GM12878 (cell line): Measurements from ENCODE around the gene NUP210. TPM values are rescaled to one million over a fixed set of nuclear protein-coding genes. Genes with fewer than 3 reads are reported as not detected.

Experiments
- ATAC-seq: fragments of 200-7000 bp; cut with Tn5 transposase; 3 replicates; pipeline ENCODE4 v1.9.1; 2020; ENCODE audit warnings: mild to moderate bottlenecking, moderate library complexity
- BruUV-seq: library from RNA; stranded (reverse); fragments of 400-500 nt; replicated peaks from 2 replicates; lab custom pipeline; 2021; lab: Mats Ljungman, UMichigan
- CTCF ChIA-PET: fragments of 300-600 bp; sonication (Branson Sonifier 250); formaldehyde crosslinking; extraction: SDS; loops from one replicate; lab custom pipeline; 2021; ENCODE audit warnings: inconsistent platforms; lab: Yijun Ruan, JAX
- POLR2A ChIA-PET: fragments of 350-600 bp; formaldehyde crosslinking; extraction: SDS; loops from one replicate; lab custom pipeline; 2021; ENCODE audit warnings: inconsistent platforms; lab: Charles Lee
- RAD21 ChIA-PET: fragments of 300-600 bp; sonication (Branson Sonifier 250); formaldehyde crosslinking; loops from one replicate; lab custom pipeline; 2023; ENCODE audit warnings: antibody characterized with exemption; ENCODE audit not compliant: unreplicated experiment; lab: Charles Lee
- SMC1A ChIA-PET: fragments of 300-600 bp; sonication (Branson Sonifier 250); formaldehyde crosslinking; loops from one replicate; lab custom pipeline; 2023; ENCODE audit not compliant: unreplicated experiment, uncharacterized antibody; lab: Charles Lee
- DNase-seq: peaks from one replicate; pipeline ENCODE4 v3.0.0-alpha.2; 2011; ENCODE audit warnings: low read depth, low spot score
- FAIRE-seq: peaks from 3 replicates; lab custom pipeline; 2011; peaks lifted over from hg19 to GRCh38; lab: Jason Lieb, UNC
- H2AFZ ChIP-seq: 2 replicates; pipeline ENCODE4 v1.6.0; 2011; ENCODE audit warnings: low read depth, low read length, control low read depth; ENCODE audit not compliant: control insufficient read depth
- H3K27ac ChIP-seq: 2 replicates; pipeline ENCODE4 v1.5.1; 2011; ENCODE audit warnings: control low read depth; ENCODE audit not compliant: control insufficient read depth, insufficient read depth
- H3K27me3 ChIP-seq, 2 experiments: replicated peaks in 1 of 2; 2 replicates each; pipeline versions ENCODE4 v1.6.0 to v1.6.1; 2011; ENCODE audit warnings: low read length in 1 of 2; ENCODE audit not compliant: control insufficient read depth in 2 of 2, insufficient read depth in 2 of 2
- H3K36me3 ChIP-seq, 2 experiments: 2 replicates each; pipeline ENCODE4 v1.5.1; 2011; ENCODE audit warnings: low read length in 1 of 2; ENCODE audit not compliant: control insufficient read depth in 2 of 2, insufficient read depth in 2 of 2
- H3K4me1 ChIP-seq: 2 replicates; pipeline ENCODE4 v1.6.1; 2011; ENCODE audit warnings: mild to moderate bottlenecking, low read length, moderate library complexity, mixed read lengths; ENCODE audit not compliant: control insufficient read depth, insufficient read depth
- H3K4me2 ChIP-seq: 2 replicates; pipeline ENCODE4 v1.6.0; 2011; ENCODE audit warnings: control low read depth; ENCODE audit not compliant: control insufficient read depth, insufficient read depth
- H3K4me3 ChIP-seq: fragments of 200-600 bp; sonication (generic); 2 replicates; pipeline ENCODE4 v1.5.1; 2016
- H3K79me2 ChIP-seq: 2 replicates; pipeline ENCODE4 v1.6.0; 2011; ENCODE audit warnings: low read length; ENCODE audit not compliant: control insufficient read depth, insufficient read depth
- H3K9ac ChIP-seq: 2 replicates; pipeline ENCODE4 v1.8.0; 2011; ENCODE audit warnings: low read length, control low read depth, mixed read lengths; ENCODE audit not compliant: control insufficient read depth, insufficient read depth
- H3K9me3 ChIP-seq: replicated peaks from 3 replicates; pipeline ENCODE4 v1.5.1; 2011; ENCODE audit warnings: mild to moderate bottlenecking, low read length; ENCODE audit not compliant: control insufficient read depth, insufficient read depth
- H4K20me1 ChIP-seq: 2 replicates; pipeline ENCODE4 v1.6.0; 2011; ENCODE audit not compliant: control insufficient read depth, insufficient read depth
- FOXM1 ChIP-seq: IDR thresholded peaks from 2 replicates; pipeline ENCODE4 v1.6.1; 2012; ENCODE audit warnings: low read depth, mild to moderate bottlenecking, inconsistent platforms, low read length, moderate library complexity
- JUNB ChIP-seq: IDR thresholded peaks from 2 replicates; pipeline ENCODE4 v1.6.1; 2016; ENCODE audit warnings: antibody characterized with exemption, mild to moderate bottlenecking
- JUND ChIP-seq: IDR thresholded peaks from 2 replicates; pipeline ENCODE4 v1.6.1; 2012; ENCODE audit warnings: low read depth, mild to moderate bottlenecking, low read length, improper control_type of control experiment, moderate library complexity
- KLF5 ChIP-seq: fragments of 450-650 bp; IDR thresholded peaks from 2 replicates; pipeline ENCODE4 v1.6.1; 2014; ENCODE audit warnings: mild to moderate bottlenecking; ENCODE audit not compliant: partially characterized antibody
- POLR2AphosphoS5 ChIP-seq: IDR thresholded peaks from 2 replicates; pipeline ENCODE4 v1.6.1; 2011; ENCODE audit warnings: mild to moderate bottlenecking, low read length, inconsistent platforms
- SMAD1 ChIP-seq: fragments of 450-650 bp; IDR thresholded peaks from 2 replicates; pipeline ENCODE4 v1.6.1; 2018; ENCODE audit warnings: mild to moderate bottlenecking, low read depth; ENCODE audit not compliant: partially characterized antibody
- SP1 ChIP-seq: IDR thresholded peaks from one replicate; pipeline ENCODE4 v1.6.1; 2011; ENCODE audit warnings: low read depth, low read length
- WGBS: methylation state at CpG from one replicate; pipeline ENCODE4 v1.1.6; 2016; ENCODE audit warnings: low lambda C conversion rate; ENCODE audit not compliant: insufficient replicate concordance, insufficient coverage; ENCODE audit errors: missing lambda C conversion rate; 5-methylcytosine and 5-hydroxymethylcytosine counted together
- in situ Hi-C: fragments of 300-500 bp; cut with MboI; formaldehyde crosslinking; loops from 9 replicates; pipeline ENCODE4 v1.14.3; 2018; ENCODE audit warnings: mixed read lengths
- intact Hi-C: fragments of 100-400 bp; cut with micrococcal nuclease; formaldehyde crosslinking; loops from one replicate; pipeline ENCODE4 v1.14.2; 2022; ENCODE audit not compliant: unreplicated experiment
- polyA plus RNA-seq, 11 experiments: library from polyadenylated mRNA; depleted of rRNA in 4 of 11; unstranded in 6 of 11; stranded (reverse) in 5 of 11; fragments of >200 nt; fragmentation: Nextera tagmentation in 4 of 11; fragmentation: Illumina TruSeq in 1 of 11; extraction: Ambion mirVana in 4 of 11; extraction: Trizol in 1 of 11; gene quantifications; 1 replicate in 1 of 11; 2 replicates in 10 of 11; pipeline versions ENCODE4 v1.2.1 to v1.2.3, GENCODE V29; 2011 to 2016; ENCODE audit warnings: inconsistent platforms in 2 of 11, missing spikeins in 2 of 11, low read depth in 1 of 11
- total RNA-seq, 4 experiments: library from RNA; depleted of rRNA in 3 of 4; stranded (reverse); fragments of >200 nt in 3 of 4; fragmentation: Illumina TruSeq in 1 of 4; extraction: Trizol in 1 of 4; gene quantifications; 2 replicates each; pipeline versions ENCODE4 v1.2.1 to v1.2.3, GENCODE V29; 2013 to 2021
- TF ChIP-seq, protein P1 (sequence below): IDR thresholded peaks from 2 replicates; pipeline ENCODE4 v1.6.1; 2011; ENCODE audit warnings: low read depth, low read length, improper control_type of control experiment, borderline replicate concordance
- TF ChIP-seq, protein P2 (sequence below): fragments of 450-650 bp; IDR thresholded peaks from 2 replicates; pipeline ENCODE4 v1.6.1; 2016; ENCODE audit warnings: mild to moderate bottlenecking
- TF ChIP-seq, protein P3 (sequence below): IDR thresholded peaks from 2 replicates; pipeline ENCODE4 v1.6.1; 2011; ENCODE audit warnings: borderline replicate concordance, low read depth, mild to moderate bottlenecking, moderate library complexity, low read length; ENCODE audit not compliant: insufficient read depth, poor library complexity, severe bottlenecking

Gene NUP210
- total and polyA plus RNA-seq, 10 of the 15 experiments (the other 5 are each of a cell fraction or from before 2014, with no cell fraction given) = 2.9 to 150 (median 76.0) TPM

DNA sequence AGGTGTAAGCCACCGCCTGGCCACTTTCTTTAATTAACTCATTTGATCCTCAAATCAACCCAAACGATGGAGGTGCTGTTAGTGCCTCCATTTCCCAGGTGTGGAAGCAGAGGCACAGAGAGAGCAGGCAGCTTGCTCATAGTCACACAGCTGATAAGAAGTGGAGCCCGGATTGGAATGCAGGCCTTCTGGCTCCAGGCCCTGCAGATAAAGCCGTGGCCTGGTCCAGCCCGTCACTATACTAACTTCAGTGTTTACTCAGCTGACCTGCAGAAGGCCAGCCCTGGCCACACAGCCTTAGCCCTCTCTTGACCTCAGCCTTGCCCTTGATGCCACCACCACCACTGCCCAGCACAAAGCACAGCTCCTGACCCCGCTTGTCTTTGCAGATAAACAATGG is 116.7 kb downstream of the NUP210 start:
- in situ Hi-C loops = no loop called here
- no peak for ATAC-seq
- BruUV-seq = no TSS peak
- no peak overlapping the region for H3K27ac ChIP-seq
- H3K4me1 ChIP-seq = peaks cover 4% of the 10 kb centered on the region
- 49% methylated on average over 6 of the region's 6 CpGs for WGBS
- no peak overlapping the region for H3K4me3 ChIP-seq
- ChIA-PET CTCF (interaction anchor here (1.2 to 1.8 kb wide), 2 partner anchors 27 to 149 kb away, joined by 5 read pairs; no protein-coding TSS in a partner anchor), RAD21 (interaction anchor here (0.9 to 1.3 kb wide), 2 partner anchors 148 to 643 kb away, joined by 3 to 4 read pairs; no protein-coding TSS in a partner anchor)
- TF ChIP-seq SMAD1 (no peak), SP1 (no peak), JUND (no peak)
- TF ChIP-seq, all 136 proteins: peak for 0
- no peaks in the 10 kb centered on the region for H4K20me1 ChIP-seq
- ChIA-PET SMC1A (interaction anchor here (1.8 kb wide), 1 partner anchor 29 kb away, joined by 6 read pairs; no protein-coding TSS in a partner anchor), POLR2A (no interaction called here)
- FAIRE-seq (no peak), DNase-seq (no peak)
- no peak overlapping the region for H2AFZ ChIP-seq
- H3K4me2 ChIP-seq = no peak overlapping the region
- H3K9ac ChIP-seq = no peak overlapping the region
- H3K36me3 ChIP-seq = no peaks in the 10 kb centered on the region
- no peaks in the 10 kb centered on the region for H3K27me3 ChIP-seq
- intact Hi-C loops = no loop called here
- no peaks in the 10 kb centered on the region for H3K9me3 ChIP-seq
- no peaks in the 10 kb centered on the region for H3K79me2 ChIP-seq

DNA sequence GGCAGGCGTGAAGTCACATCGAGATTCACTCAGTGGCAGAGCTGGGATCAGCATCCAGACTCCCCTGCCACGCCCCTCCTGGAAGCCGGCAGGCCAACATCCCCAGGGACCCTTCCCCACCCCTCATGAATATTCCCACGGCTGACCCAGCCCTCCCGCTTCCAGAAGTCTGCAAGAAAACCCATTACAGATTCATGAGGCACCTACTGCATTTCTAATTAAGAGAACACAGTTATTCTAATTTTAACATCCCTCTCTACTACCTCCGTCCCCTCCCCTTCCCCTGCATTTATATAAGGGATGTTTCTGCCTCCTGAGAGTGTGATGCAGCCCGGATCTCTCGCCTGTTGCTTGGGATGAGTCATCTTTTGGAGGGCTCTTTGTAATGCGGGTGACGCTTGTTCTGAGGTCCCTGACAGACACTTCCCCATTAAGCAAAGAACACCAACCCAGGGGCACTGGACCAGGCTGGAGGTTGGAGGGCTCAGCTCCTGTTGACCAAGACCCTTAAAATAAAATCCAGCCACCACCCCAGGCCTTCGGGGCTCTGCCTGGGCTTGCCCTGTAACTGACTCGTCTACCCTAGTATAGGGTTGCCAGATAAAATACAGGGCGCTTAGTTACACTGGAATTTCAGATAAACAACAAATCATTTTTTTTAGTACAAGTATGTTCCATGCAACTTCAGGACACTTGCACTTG is 118.7 kb downstream of the NUP210 start:
- ChIA-PET RAD21 (interaction anchor here (0.9 to 1.6 kb wide), 5 partner anchors 31 to 113 kb away, joined by 3 to 5 read pairs (median 3); no protein-coding TSS in a partner anchor), POLR2A (interaction anchor here (1.0 kb wide), 2 partner anchors 23 to 115 kb away, joined by 3 read pairs; no protein-coding TSS in a partner anchor), SMC1A (interaction anchor here (0.7 to 2.5 kb wide), 4 partner anchors 9 to 151 kb away, joined by 3 to 8 read pairs (median 4); no protein-coding TSS in a partner anchor), CTCF (interaction anchor here (1.5 to 2.4 kb wide), 4 partner anchors 31 to 210 kb away, joined by 6 to 10 read pairs (median 8); no protein-coding TSS in a partner anchor)
- no peaks in the 10 kb centered on the region for H3K36me3 ChIP-seq
- no peak overlapping the region for H3K9ac ChIP-seq
- peak; percentile 86 for ATAC-seq
- H4K20me1 ChIP-seq = no peaks in the 10 kb centered on the region
- H3K27ac ChIP-seq = no peak overlapping the region
- H3K4me3 ChIP-seq = no peak overlapping the region
- peak; percentile 28 for DNase-seq
- no peaks in the 10 kb centered on the region for H3K27me3 ChIP-seq
- no peaks in the 10 kb centered on the region for H3K79me2 ChIP-seq
- in situ Hi-C loops = no loop called here
- 15% methylated on average over 13 of the region's 14 CpGs for WGBS
- no peak overlapping the region for H2AFZ ChIP-seq
- FAIRE-seq = peak; percentile 56
- no peaks in the 10 kb centered on the region for H3K9me3 ChIP-seq
- H3K4me2 ChIP-seq = 0 out of 2 replicates have a peak overlapping the region, but pooled peaks have one; percentile 7
- no TSS peak for BruUV-seq
- peaks cover 4% of the 10 kb centered on the region for H3K4me1 ChIP-seq
- intact Hi-C loops = no loop called here
- TF ChIP-seq JUNB (peak; percentile 26; the same call in 1 of the 2 replicates), POLR2AphosphoS5 (no peak), FOXM1 (no peak), KLF5 (no peak)
- TF ChIP-seq, protein P1, sequence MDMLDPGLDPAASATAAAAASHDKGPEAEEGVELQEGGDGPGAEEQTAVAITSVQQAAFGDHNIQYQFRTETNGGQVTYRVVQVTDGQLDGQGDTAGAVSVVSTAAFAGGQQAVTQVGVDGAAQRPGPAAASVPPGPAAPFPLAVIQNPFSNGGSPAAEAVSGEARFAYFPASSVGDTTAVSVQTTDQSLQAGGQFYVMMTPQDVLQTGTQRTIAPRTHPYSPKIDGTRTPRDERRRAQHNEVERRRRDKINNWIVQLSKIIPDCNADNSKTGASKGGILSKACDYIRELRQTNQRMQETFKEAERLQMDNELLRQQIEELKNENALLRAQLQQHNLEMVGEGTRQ = no peak
- TF ChIP-seq, protein P2, sequence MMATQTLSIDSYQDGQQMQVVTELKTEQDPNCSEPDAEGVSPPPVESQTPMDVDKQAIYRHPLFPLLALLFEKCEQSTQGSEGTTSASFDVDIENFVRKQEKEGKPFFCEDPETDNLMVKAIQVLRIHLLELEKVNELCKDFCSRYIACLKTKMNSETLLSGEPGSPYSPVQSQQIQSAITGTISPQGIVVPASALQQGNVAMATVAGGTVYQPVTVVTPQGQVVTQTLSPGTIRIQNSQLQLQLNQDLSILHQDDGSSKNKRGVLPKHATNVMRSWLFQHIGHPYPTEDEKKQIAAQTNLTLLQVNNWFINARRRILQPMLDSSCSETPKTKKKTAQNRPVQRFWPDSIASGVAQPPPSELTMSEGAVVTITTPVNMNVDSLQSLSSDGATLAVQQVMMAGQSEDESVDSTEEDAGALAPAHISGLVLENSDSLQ = peak; percentile 67
- TF ChIP-seq, protein P3, sequence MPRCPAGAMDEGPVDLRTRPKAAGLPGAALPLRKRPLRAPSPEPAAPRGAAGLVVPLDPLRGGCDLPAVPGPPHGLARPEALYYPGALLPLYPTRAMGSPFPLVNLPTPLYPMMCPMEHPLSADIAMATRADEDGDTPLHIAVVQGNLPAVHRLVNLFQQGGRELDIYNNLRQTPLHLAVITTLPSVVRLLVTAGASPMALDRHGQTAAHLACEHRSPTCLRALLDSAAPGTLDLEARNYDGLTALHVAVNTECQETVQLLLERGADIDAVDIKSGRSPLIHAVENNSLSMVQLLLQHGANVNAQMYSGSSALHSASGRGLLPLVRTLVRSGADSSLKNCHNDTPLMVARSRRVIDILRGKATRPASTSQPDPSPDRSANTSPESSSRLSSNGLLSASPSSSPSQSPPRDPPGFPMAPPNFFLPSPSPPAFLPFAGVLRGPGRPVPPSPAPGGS = no peak
